Omental fat pad (tissue), 4 donors: Measurements from ENCODE around the gene MAN1B1. TPM values are rescaled to one million over a fixed set of nuclear protein-coding genes. Genes with fewer than 3 reads are reported as not detected.

Source experiments
- ATAC-seq: fragments of 150-250 bp; one replicate; pipeline ENCODE4 v1.9.1; 2016; ENCODE audit warnings: mild to moderate bottlenecking, moderate library complexity; ENCODE audit not compliant: low FRiP score
- DNase-seq: peaks from one replicate; pipeline ENCODE4 v3.0.0-alpha.2; 2019; ENCODE audit warnings: low spot score
- total RNA-seq, 4 donors: library from RNA; depleted of rRNA; stranded (reverse); fragments of >200 nt; gene quantifications; one replicate each; pipeline ENCODE4 v1.1.0, GENCODE V29; 2016
- TF ChIP-seq, protein P1 (sequence below), 3 donors: fragments of 450-650 bp; IDR thresholded peaks; one replicate each; pipeline ENCODE4 v1.5.1; 2016 to 2017; ENCODE audit warnings: antibody characterized with exemption in 3 of 3, mild to moderate bottlenecking in 3 of 3, moderate library complexity in 2 of 3

The MAN1B1 gene
- total RNA-seq, 4 donors from 2014 or later = 30.2 to 39.9 (median 33.9) TPM

DNA sequence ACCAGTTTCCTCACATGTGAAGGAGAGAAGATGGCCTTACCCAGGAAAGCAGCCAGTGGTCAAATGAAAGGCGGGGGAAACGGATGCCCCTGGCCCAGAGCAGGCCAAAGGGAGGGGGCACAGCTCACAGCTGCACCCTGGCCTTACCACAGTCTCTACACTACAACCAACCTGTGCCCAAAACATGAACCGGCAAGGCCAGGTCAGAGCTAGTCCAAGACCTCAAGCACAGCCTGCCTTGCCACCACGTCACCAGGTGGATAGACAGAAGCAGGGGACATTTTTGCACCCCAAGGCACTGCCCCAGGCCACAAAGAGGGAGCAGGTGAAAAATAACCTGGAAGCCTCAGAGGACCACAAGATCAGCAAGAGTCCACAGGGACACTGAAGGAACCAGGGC is 56.7 kb downstream of the MAN1B1 start:
- DNase-seq (no peak), ATAC-seq (no peak)
- TF ChIP-seq, protein P1, sequence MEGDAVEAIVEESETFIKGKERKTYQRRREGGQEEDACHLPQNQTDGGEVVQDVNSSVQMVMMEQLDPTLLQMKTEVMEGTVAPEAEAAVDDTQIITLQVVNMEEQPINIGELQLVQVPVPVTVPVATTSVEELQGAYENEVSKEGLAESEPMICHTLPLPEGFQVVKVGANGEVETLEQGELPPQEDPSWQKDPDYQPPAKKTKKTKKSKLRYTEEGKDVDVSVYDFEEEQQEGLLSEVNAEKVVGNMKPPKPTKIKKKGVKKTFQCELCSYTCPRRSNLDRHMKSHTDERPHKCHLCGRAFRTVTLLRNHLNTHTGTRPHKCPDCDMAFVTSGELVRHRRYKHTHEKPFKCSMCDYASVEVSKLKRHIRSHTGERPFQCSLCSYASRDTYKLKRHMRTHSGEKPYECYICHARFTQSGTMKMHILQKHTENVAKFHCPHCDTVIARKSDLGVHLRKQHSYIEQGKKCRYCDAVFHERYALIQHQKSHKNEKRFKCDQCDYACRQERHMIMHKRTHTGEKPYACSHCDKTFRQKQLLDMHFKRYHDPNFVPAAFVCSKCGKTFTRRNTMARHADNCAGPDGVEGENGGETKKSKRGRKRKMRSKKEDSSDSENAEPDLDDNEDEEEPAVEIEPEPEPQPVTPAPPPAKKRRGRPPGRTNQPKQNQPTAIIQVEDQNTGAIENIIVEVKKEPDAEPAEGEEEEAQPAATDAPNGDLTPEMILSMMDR (IDR thresholded peaks at IDR 0.05) = no peak

DNA sequence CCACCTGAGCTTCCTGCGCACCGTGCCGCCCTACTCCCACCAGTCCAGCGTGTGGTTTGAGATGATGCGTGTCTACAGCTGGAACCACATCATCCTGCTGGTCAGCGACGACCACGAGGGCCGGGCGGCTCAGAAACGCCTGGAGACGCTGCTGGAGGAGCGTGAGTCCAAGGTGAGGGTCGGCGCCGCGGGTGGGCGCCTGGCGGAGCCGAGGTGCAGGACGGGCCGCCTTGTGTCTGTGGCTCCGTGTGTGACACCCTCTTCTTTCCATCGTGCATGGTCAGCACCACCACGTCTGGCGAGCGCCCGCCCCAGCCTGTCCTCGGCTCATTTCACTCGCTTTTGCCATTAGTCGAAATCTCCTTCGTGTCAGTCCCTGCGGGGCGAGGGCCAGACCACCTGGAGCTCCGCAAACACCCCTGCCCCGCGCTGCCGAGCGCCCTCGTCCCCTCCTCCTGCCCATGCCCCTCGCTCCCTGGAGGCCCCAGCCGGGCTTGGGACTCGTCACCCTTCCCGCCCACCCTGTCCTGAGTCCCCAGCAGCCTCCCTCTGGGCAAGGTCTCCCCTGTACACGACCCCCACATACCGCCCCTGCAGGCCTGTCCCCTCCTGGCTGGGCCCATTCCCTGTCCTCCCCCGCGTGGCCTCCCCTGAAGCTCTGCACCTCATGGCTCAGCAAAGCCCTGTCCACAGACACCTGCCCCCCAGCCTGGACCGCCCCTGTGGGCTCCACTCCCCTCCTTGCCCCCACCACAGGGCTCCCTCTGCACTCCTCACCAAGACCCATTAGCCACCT is 59.1 kb downstream of the MAN1B1 start:
- DNase-seq (no peak), ATAC-seq (no peak)
- TF ChIP-seq, protein P1 (IDR thresholded peaks at IDR 0.05) = no peak

DNA sequence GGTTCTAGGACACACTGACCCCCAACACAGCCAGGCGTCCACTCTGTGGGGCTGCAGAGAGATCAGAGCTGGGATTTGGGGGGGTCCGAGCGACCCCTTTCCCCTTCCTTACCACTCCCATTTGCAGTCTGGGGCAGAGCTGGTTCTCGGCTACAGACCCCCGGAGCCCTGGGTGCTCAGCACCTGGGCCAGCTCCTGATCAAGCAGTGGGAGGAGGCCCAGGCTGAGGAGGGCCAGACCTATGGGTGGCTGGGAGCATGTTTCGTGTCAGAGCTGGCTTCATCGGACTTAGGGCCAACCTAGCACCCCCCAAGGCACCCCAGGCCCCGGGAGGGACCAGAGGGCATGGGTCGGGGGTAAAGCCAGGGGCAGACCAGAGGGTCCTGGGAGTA is 59.7 kb downstream of the MAN1B1 start:
- DNase-seq (no peak), ATAC-seq (no peak)
- TF ChIP-seq, protein P1 (IDR thresholded peaks at IDR 0.05) = no peak

DNA sequence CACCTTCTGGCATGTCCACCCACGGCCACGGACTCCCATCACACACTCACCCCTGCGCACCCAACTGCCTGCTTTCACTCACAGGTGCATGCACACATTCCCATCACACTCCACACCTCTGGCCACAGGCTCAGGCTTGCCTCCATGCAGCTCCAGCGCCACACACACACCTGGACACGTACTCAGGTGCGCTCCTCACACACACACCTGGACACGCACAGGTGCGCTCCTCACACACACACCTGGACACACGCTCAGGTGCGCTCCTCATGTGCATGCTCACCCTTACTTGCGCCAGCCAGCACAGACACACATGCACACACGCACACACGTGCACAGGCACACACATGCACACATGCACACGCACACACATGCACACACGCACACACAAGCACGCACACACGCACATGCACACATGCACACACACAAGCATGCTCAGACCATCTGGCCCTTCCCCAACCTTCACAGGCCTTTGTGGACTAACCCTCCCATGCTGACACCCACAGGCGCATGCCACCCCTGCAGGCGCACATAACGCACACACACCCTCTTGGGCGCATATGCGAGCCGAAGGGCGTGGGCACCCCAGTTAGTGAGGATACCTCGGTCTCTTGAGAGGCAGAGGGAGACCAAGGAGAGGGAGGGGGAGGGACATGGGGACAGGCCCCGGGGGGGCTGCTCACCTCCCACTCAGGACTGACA is 60.5 kb downstream of the MAN1B1 start:
- TF ChIP-seq, protein P1 (IDR thresholded peaks at IDR 0.05) = no peak
- DNase-seq (no peak), ATAC-seq (no peak)

DNA sequence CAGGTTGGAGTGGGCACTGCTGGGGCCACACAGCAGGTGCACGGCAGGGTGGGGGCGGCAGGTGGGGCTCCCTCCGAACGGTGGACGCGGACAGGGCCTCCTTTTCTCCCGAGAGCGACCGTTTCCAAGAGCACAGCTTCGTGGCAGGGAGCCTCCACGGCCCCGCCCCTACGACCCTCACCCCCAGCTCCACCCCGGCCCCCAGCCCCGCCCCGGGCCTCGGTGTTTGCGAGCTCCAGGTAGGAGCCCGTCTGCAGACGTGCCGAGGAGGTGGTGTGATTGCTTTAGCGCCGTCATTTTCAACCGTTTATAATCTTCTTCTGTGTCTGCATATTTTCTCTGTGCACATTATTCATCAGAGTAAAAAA is 61.0 kb downstream of the MAN1B1 start:
- TF ChIP-seq, protein P1 (IDR thresholded peaks at IDR 0.05) = no peak
- DNase-seq (no peak), ATAC-seq (no peak)

DNA sequence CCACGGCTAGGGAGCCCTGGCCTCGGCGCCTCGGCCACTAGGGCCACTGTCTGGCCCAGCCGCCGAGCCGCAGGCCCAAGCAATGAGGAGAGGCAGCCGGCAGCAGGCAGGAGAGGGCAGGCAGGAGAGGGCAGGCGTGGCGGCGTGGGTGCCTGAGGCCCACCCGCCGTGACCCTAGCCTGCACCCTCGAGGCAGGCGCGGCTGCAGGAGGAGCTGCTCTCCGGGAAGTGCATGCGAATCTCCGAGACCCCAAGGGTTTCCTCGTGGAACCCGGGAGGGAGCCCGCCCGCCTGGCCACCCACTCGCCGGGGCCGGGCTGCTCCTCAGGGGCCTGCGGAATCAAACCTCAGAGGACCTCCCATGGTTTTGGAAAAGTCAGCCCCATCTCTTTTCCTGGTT is 61.5 kb downstream of the MAN1B1 start:
- TF ChIP-seq, protein P1 (IDR thresholded peaks at IDR 0.05) = no peak
- ATAC-seq = no peak
- DNase-seq = no peak

DNA sequence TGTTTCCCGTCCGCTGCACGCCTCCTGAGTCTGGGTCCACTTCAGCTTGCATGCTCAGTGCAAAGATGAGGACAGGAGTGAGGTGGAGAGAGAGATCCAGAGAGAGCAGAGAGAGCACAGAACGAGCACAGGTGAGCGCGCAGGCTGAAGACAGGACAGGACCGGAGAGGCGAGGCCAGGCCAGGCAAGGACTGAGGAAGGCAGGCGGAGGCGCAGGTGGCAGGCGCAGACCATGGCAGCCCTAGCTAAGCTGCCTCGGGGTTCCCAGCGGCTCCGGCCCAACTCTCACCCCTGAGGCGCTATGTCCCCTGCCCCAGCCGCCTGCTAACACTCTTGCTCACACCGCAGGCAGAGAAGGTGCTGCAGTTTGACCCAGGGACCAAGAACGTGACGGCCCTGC is 61.9 kb downstream of the MAN1B1 start:
- DNase-seq (no peak), ATAC-seq (no peak)
- TF ChIP-seq, protein P1 (IDR thresholded peaks at IDR 0.05) = no peak
